ENCODE data around the gene FBXW4.
A peak's percentile ranks its signal among the peaks of the same experiment; 100 is the strongest.

Gene FBXW4

GRCh38 chr10:101568054-101568745 is 126.8 kb downstream of the FBXW4 start:
- H3K27me3 ChIP-seq (ENCODE audit: control insufficient read depth, insufficient read depth, low read length) = peaks cover 42% of the 10 kb centered on the region
- no peak overlapping the region for H3K9ac ChIP-seq (ENCODE audit: low read depth, low read length)
- H3K4me1 ChIP-seq (ENCODE audit: control insufficient read depth, insufficient read depth, low read length) = peaks cover 23% of the 10 kb centered on the region

GRCh38 chr10:101567165-101568006 is 127.6 kb downstream of the FBXW4 start:
- Histone ChIP-seq H3K4me3 (ENCODE audit: low read length) (no peak overlapping the region), H3K9ac (ENCODE audit: low read depth, low read length) (no peak overlapping the region), H3K4me1 (ENCODE audit: control insufficient read depth, insufficient read depth, low read length) (peaks cover 23% of the 10 kb centered on the region), H3K36me3 (ENCODE audit: insufficient read depth, low read length) (no peaks in the 10 kb centered on the region), H3K27me3 (ENCODE audit: control insufficient read depth, insufficient read depth, low read length) (peaks cover 47% of the 10 kb centered on the region), H3K4me2 (ENCODE audit: low read length) (peak overlapping the region; percentile 74), H3K9me3 (replicated peaks; ENCODE audit: low read length) (no peaks in the 10 kb centered on the region)

More at GRCh38 chr10:101568054-101568745, 126.8 kb downstream of the FBXW4 start:
- H3K36me3 ChIP-seq (ENCODE audit: insufficient read depth, low read length) = no peaks in the 10 kb centered on the region
- no peak overlapping the region for H3K4me3 ChIP-seq (ENCODE audit: low read length)
- H3K4me2 ChIP-seq (ENCODE audit: low read length) = no peak overlapping the region
- no peaks in the 10 kb centered on the region for H3K9me3 ChIP-seq (replicated peaks; ENCODE audit: low read length)

GRCh38 chr10:101566333-101567164 is 128.4 kb downstream of the FBXW4 start:
- Histone ChIP-seq H3K4me3 (ENCODE audit: low read length) (peak overlapping the region; percentile 51), H3K27me3 (ENCODE audit: control insufficient read depth, insufficient read depth, low read length) (peaks cover 47% of the 10 kb centered on the region), H3K4me2 (ENCODE audit: low read length) (peak overlapping the region; percentile 74), H3K9me3 (replicated peaks; ENCODE audit: low read length) (no peaks in the 10 kb centered on the region), H3K36me3 (ENCODE audit: insufficient read depth, low read length) (no peaks in the 10 kb centered on the region), H3K9ac (ENCODE audit: low read depth, low read length) (no peak overlapping the region), H3K4me1 (ENCODE audit: control insufficient read depth, insufficient read depth, low read length) (peaks cover 23% of the 10 kb centered on the region)

GRCh38 chr10:101565936-101566332 is 129.0 kb downstream of the FBXW4 start:
- no peak overlapping the region for H3K9ac ChIP-seq (ENCODE audit: low read depth, low read length)
- H3K4me1 ChIP-seq (ENCODE audit: control insufficient read depth, insufficient read depth, low read length) = peaks cover 20% of the 10 kb centered on the region
- H3K9me3 ChIP-seq (replicated peaks; ENCODE audit: low read length) = no peaks in the 10 kb centered on the region
- H3K36me3 ChIP-seq (ENCODE audit: insufficient read depth, low read length) = no peaks in the 10 kb centered on the region
- peak overlapping the region; percentile 74 for H3K4me2 ChIP-seq (ENCODE audit: low read length)
- no peak overlapping the region for H3K4me3 ChIP-seq (ENCODE audit: low read length)
- H3K27me3 ChIP-seq (ENCODE audit: control insufficient read depth, insufficient read depth, low read length) = peaks cover 47% of the 10 kb centered on the region

GRCh38 chr10:101565370-101565900 is 129.5 kb downstream of the FBXW4 start:
- Histone ChIP-seq H3K36me3 (ENCODE audit: insufficient read depth, low read length) (no peaks in the 10 kb centered on the region), H3K9me3 (replicated peaks; ENCODE audit: low read length) (no peaks in the 10 kb centered on the region), H3K4me3 (ENCODE audit: low read length) (no peak overlapping the region), H3K4me2 (ENCODE audit: low read length) (no peak overlapping the region), H3K27me3 (ENCODE audit: control insufficient read depth, insufficient read depth, low read length) (peaks cover 47% of the 10 kb centered on the region), H3K9ac (ENCODE audit: low read depth, low read length) (no peak overlapping the region), H3K4me1 (ENCODE audit: control insufficient read depth, insufficient read depth, low read length) (peaks cover 15% of the 10 kb centered on the region)

- no peak overlapping the region for H3K9ac ChIP-seq (ENCODE audit: low read depth, low read length)
- no peak overlapping the region for H3K4me2 ChIP-seq (ENCODE audit: low read length)
- H3K4me3 ChIP-seq (ENCODE audit: low read length) = no peak overlapping the region
- peaks cover 45% of the 10 kb centered on the region for H3K27me3 ChIP-seq (ENCODE audit: control insufficient read depth, insufficient read depth, low read length)
- H3K9me3 ChIP-seq (replicated peaks; ENCODE audit: low read length) = no peaks in the 10 kb centered on the region
- H3K4me1 ChIP-seq (ENCODE audit: control insufficient read depth, insufficient read depth, low read length) = peaks cover 9% of the 10 kb centered on the region
- no peaks in the 10 kb centered on the region for H3K36me3 ChIP-seq (ENCODE audit: insufficient read depth, low read length)
Measured at GRCh38 chr10:101564490-101564991, 130.4 kb downstream of the FBXW4 start.

GRCh38 chr10:101563497-101564040 is 131.4 kb downstream of the FBXW4 start:
- H3K4me1 ChIP-seq (ENCODE audit: control insufficient read depth, insufficient read depth, low read length) = peaks cover 8% of the 10 kb centered on the region
- H3K9ac ChIP-seq (ENCODE audit: low read depth, low read length) = no peak overlapping the region
- H3K27me3 ChIP-seq (ENCODE audit: control insufficient read depth, insufficient read depth, low read length) = peaks cover 38% of the 10 kb centered on the region
- H3K4me2 ChIP-seq (ENCODE audit: low read length) = no peak overlapping the region
- H3K36me3 ChIP-seq (ENCODE audit: insufficient read depth, low read length) = no peaks in the 10 kb centered on the region
- H3K4me3 ChIP-seq (ENCODE audit: low read length) = no peak overlapping the region
- no peaks in the 10 kb centered on the region for H3K9me3 ChIP-seq (replicated peaks; ENCODE audit: low read length)

- peaks cover 33% of the 10 kb centered on the region for H3K27me3 ChIP-seq (ENCODE audit: control insufficient read depth, insufficient read depth, low read length)
- H3K4me2 ChIP-seq (ENCODE audit: low read length) = no peak overlapping the region
- no peaks in the 10 kb centered on the region for H3K9me3 ChIP-seq (replicated peaks; ENCODE audit: low read length)
- H3K4me3 ChIP-seq (ENCODE audit: low read length) = no peak overlapping the region
- H3K9ac ChIP-seq (ENCODE audit: low read depth, low read length) = no peak overlapping the region
- peaks cover 8% of the 10 kb centered on the region for H3K4me1 ChIP-seq (ENCODE audit: control insufficient read depth, insufficient read depth, low read length)
- H3K36me3 ChIP-seq (ENCODE audit: insufficient read depth, low read length) = no peaks in the 10 kb centered on the region
Measured at GRCh38 chr10:101563007-101563406, 132.0 kb downstream of the FBXW4 start.

- no peak overlapping the region for H3K4me2 ChIP-seq (ENCODE audit: low read length)
- H3K27me3 ChIP-seq (ENCODE audit: control insufficient read depth, insufficient read depth, low read length) = peaks cover 25% of the 10 kb centered on the region
- no peaks in the 10 kb centered on the region for H3K9me3 ChIP-seq (replicated peaks; ENCODE audit: low read length)
- H3K4me3 ChIP-seq (ENCODE audit: low read length) = no peak overlapping the region
- no peak overlapping the region for H3K9ac ChIP-seq (ENCODE audit: low read depth, low read length)
- H3K36me3 ChIP-seq (ENCODE audit: insufficient read depth, low read length) = no peaks in the 10 kb centered on the region
- H3K4me1 ChIP-seq (ENCODE audit: control insufficient read depth, insufficient read depth, low read length) = peaks cover 7% of the 10 kb centered on the region
Measured at GRCh38 chr10:101562231-101562630, 132.7 kb downstream of the FBXW4 start.

- Histone ChIP-seq H3K9ac (ENCODE audit: low read depth, low read length) (no peak overlapping the region), H3K36me3 (ENCODE audit: insufficient read depth, low read length) (no peaks in the 10 kb centered on the region), H3K4me1 (ENCODE audit: control insufficient read depth, insufficient read depth, low read length) (no peaks in the 10 kb centered on the region), H3K4me3 (ENCODE audit: low read length) (no peak overlapping the region), H3K4me2 (ENCODE audit: low read length) (no peak overlapping the region), H3K9me3 (replicated peaks; ENCODE audit: low read length) (no peaks in the 10 kb centered on the region), H3K27me3 (ENCODE audit: control insufficient read depth, insufficient read depth, low read length) (peaks cover 16% of the 10 kb centered on the region)
Measured at GRCh38 chr10:101561068-101561915, 133.7 kb downstream of the FBXW4 start.

Measured in skeletal muscle satellite cell (primary cell).